ENCODE data around the gene RAC3.

Gene RAC3

GRCh38 chr17:81999976-82000802 lies 31.3 kb upstream of the RAC3 start:
- no peak for DNase-seq

GRCh38 chr17:82000803-82001570 lies 30.5 kb upstream of the RAC3 start:
- no peak for DNase-seq

- DNase-seq, result no peak
Measured at GRCh38 chr17:82001571-82002056, 29.9 kb upstream of the RAC3 start.

- no peak for DNase-seq
Measured at GRCh38 chr17:82003411-82004381, 27.8 kb upstream of the RAC3 start.

GRCh38 chr17:82004517-82005455 lies 26.7 kb upstream of the RAC3 start:
- DNase-seq, result no peak

- no peak for DNase-seq
Measured at GRCh38 chr17:82005701-82006348, 25.7 kb upstream of the RAC3 start.

GRCh38 chr17:82006468-82007227 lies 24.8 kb upstream of the RAC3 start:
- no peak for DNase-seq

- DNase-seq, result no peak
Measured at GRCh38 chr17:82007228-82007494, 24.3 kb upstream of the RAC3 start.

GRCh38 chr17:82007495-82008257 lies 23.8 kb upstream of the RAC3 start:
- DNase-seq, result no peak

- no peak for DNase-seq
Measured at GRCh38 chr17:82008258-82008940, 23.1 kb upstream of the RAC3 start.

GRCh38 chr17:82008941-82009405 lies 22.5 kb upstream of the RAC3 start:
- DNase-seq, result no peak

GRCh38 chr17:82009413-82009812 lies 22.1 kb upstream of the RAC3 start:
- DNase-seq, result no peak

- no peak for DNase-seq
Measured at GRCh38 chr17:82010575-82011525, 20.6 kb upstream of the RAC3 start.

- DNase-seq, result no peak
Measured at GRCh38 chr17:82011617-82012187, 19.8 kb upstream of the RAC3 start.

- DNase-seq, result no peak
Measured at GRCh38 chr17:82012261-82012639, 19.2 kb upstream of the RAC3 start.

- DNase-seq, result no peak
Measured at GRCh38 chr17:82012640-82013295, 18.7 kb upstream of the RAC3 start.

- DNase-seq, result no peak
Measured at GRCh38 chr17:82013341-82013740, 18.1 kb upstream of the RAC3 start.
